ENCODE measurements around the gene PTPN1. TPM values are rescaled to one million over a fixed set of nuclear protein-coding genes. Genes with fewer than 3 reads are reported as not detected.

PTPN1 gene
- total RNA-seq, 6 experiments from 2014 or later, result 37.8 to 46.5 (median 45.2) TPM

- peak; percentile 95 for DNase-seq
- TF ChIP-seq CTCF (IDR thresholded peaks at IDR 0.05), result no peak
- Mint-ChIP-seq H3K4me1 (ENCODE audit: low read depth) (peaks cover 69% of the 10 kb centered on the region), H3K9me3 (no peaks in the 10 kb centered on the region), H3K4me3 (peak overlapping the region; percentile 82), H3K27ac (peak overlapping the region; percentile 98), H3K36me3 (ENCODE audit: low read depth) (peaks cover 55% of the 10 kb centered on the region), H3K27me3 (ENCODE audit: insufficient read depth) (no peaks in the 10 kb centered on the region; the same call in none of the 2 replicates)
Measured at GRCh38 chr20:50561379-50562078, 51.3 kb downstream of the PTPN1 start.

DNA sequence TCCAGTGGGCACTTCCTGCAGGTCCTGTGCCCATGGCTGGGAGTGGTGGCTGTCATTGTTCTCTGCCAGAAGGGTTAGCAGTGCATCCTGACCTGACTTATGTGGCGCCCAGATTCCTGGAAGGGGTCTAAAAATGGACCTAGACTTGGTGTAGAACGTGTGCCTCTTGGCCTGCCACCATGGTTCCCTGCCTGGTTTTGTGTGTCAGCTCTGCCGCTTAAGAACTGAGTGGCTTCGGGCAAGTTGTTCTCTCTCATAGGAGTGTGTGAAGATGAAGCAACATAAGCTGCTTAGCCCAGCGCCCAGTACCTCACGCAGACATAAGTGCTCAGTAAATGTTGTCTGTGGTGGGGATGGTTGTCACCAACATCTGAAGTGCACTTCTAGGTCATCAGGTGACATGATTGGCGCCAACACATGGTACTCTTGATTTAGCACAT lies 52.1 kb downstream of the PTPN1 start:
- Mint-ChIP-seq H3K27me3 (ENCODE audit: insufficient read depth) (no peaks in the 10 kb centered on the region; the same call in 1 of the 2 replicates), H3K9me3 (no peaks in the 10 kb centered on the region), H3K4me3 (peak overlapping the region; percentile 82; the same call in 1 of the 2 replicates), H3K4me1 (ENCODE audit: low read depth) (peaks cover 68% of the 10 kb centered on the region), H3K27ac (peak overlapping the region; percentile 98), H3K36me3 (ENCODE audit: low read depth) (peaks cover 54% of the 10 kb centered on the region)
- no peak for DNase-seq
- no peak for TF ChIP-seq CTCF (IDR thresholded peaks at IDR 0.05)

- no peaks in the 10 kb centered on the region for H3K9me3 Mint-ChIP-seq
- H3K27ac Mint-ChIP-seq, result peak overlapping the region; percentile 68
- no peak overlapping the region for H3K4me3 Mint-ChIP-seq
Measured at GRCh38 chr20:50563133-50563944, 53.2 kb downstream of the PTPN1 start.

DNA sequence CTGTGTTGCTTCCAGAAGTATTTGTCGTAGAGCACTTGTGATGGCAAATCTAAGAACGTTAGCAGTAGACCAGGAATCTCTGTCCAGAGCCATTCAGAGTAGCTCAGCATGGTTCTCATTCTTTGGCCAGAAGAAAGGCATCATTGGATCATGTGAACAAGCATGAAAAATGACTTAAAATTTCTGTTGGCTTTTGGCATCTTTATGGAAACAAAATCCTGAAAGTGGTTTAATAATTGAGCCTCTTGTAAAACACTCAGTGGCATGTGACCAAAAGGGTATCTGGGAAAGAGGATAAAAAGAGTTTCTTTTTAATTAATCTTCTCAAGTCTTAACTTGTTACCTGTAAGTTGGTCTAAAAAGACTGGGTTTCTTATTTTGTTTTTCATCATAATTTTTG lies 55.2 kb downstream of the PTPN1 start:
- Mint-ChIP-seq H3K9me3 (no peaks in the 10 kb centered on the region), H3K27me3 (ENCODE audit: insufficient read depth) (no peaks in the 10 kb centered on the region; the same call in 1 of the 2 replicates), H3K27ac (peak overlapping the region; percentile 38; the same call in 1 of the 2 replicates), H3K36me3 (ENCODE audit: low read depth) (peaks cover 46% of the 10 kb centered on the region), H3K4me1 (ENCODE audit: low read depth) (peaks cover 42% of the 10 kb centered on the region), H3K4me3 (no peak overlapping the region)
- no peak for DNase-seq
- no peak for TF ChIP-seq CTCF (IDR thresholded peaks at IDR 0.05)

More at GRCh38 chr20:50563133-50563944, 53.2 kb downstream of the PTPN1 start:
- Mint-ChIP-seq H3K27me3 (ENCODE audit: insufficient read depth) (no peaks in the 10 kb centered on the region; the same call in 1 of the 2 replicates), H3K36me3 (ENCODE audit: low read depth) (peaks cover 49% of the 10 kb centered on the region), H3K4me1 (ENCODE audit: low read depth) (peaks cover 57% of the 10 kb centered on the region)
- no peak for DNase-seq
- TF ChIP-seq CTCF (IDR thresholded peaks at IDR 0.05), result no peak

DNA sequence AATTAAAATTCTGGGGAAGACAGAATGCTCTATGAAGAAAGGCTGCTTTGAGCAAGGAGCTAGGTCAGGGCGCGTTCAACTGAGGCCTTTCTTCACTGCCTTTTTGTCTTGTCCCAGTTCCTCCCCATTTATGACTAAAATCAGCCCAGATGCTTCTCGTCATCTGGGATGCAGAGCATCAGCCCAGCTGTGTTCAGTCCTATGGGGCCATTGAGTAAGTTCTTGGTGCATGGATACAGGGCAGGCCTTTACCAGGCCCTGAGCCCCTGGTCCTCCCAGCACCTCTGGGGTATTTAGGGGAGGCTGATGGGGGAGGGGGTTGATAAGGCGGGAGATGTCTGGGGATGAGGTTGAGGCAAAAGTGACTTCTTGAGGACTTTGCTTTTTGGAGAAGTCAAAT lies 55.7 kb downstream of the PTPN1 start:
- Mint-ChIP-seq H3K27me3 (ENCODE audit: insufficient read depth) (no peaks in the 10 kb centered on the region; the same call in 1 of the 2 replicates), H3K9me3 (no peaks in the 10 kb centered on the region)
- DNase-seq, result no peak

More for the DNA sequence above, 55.7 kb downstream of the PTPN1 start:
- Mint-ChIP-seq H3K36me3 (ENCODE audit: low read depth) (peaks cover 46% of the 10 kb centered on the region), H3K4me3 (no peak overlapping the region), H3K4me1 (ENCODE audit: low read depth) (peaks cover 39% of the 10 kb centered on the region), H3K27ac (0 out of 2 replicates have a peak overlapping the region, but pooled peaks have one; percentile 38)
- TF ChIP-seq CTCF (IDR thresholded peaks at IDR 0.05), result no peak

All from HFFc6 (cell line).